Measurements from ENCODE around the gene MLPH.

GRCh38 chr2:237459226-237459625, 27.8 kb upstream of the MLPH start:
- TF ChIP-seq CTCF (IDR thresholded peaks at IDR 0.05), result no peak
- no peak for TF ChIP-seq POLR2A (IDR thresholded peaks at IDR 0.05)
